A549 (cell line): ENCODE data around the gene COL8A2.

Source experiments
- BHLHE40 ChIP-seq: IDR thresholded peaks from 2 replicates; pipeline ENCODE4 v1.6.1; 2012; ENCODE audit warnings: low read depth, low read length, inconsistent platforms
- CTCF ChIP-seq: fragments of >200 bp; sonication (Bioruptor Twin); formaldehyde crosslinking; IDR thresholded peaks from 3 replicates; pipeline ENCODE4 v1.5.1; 2016
- EP300 ChIP-seq, 2 experiments: fragments of >200 bp; sonication (Bioruptor Twin); formaldehyde crosslinking; IDR thresholded peaks; 2 replicates in 1 of 2; 3 replicates in 1 of 2; pipeline ENCODE4 v1.6.1; 2016 to 2017
- HMGXB4 ChIP-seq: fragments of 250-450 bp; sonication (Bioruptor Pico); IDR thresholded peaks from 2 replicates; pipeline ENCODE4 v1.5.0; 2021; ENCODE audit warnings: mild to moderate bottlenecking, moderate library complexity, borderline replicate concordance
- POLR2AphosphoS2 ChIP-seq: conservative IDR thresholded peaks from 2 replicates; pipeline ENCODE4 v1.6.1; 2012; ENCODE audit warnings: low read length, improper control_type of control experiment, inconsistent platforms

- TF ChIP-seq CTCF (no peak), EP300 (IDR thresholded peaks at IDR 0.05) (no peak), BHLHE40 (no peak), POLR2AphosphoS2 (no peak), HMGXB4 (CRISPR knock-in tag) (no peak)
These were observed 33.9 kb downstream of the COL8A2 start for GRCh38 chr1:36091141-36091540.
